ENCODE measurements around the gene ROPN1. TPM values are rescaled to one million over a fixed set of nuclear protein-coding genes. Genes with fewer than 3 reads are reported as not detected.
"Not testable (repeated sequence)": the region's sequence is repeated elsewhere in the genome, so short reads cannot be mapped to it uniquely, and the experiment has no call there.

ROPN1 gene
- total RNA-seq = under 0.01 TPM in 1 of 2 replicates, not detected in the other

GRCh38 chr3:123991730-123992588, at the start of gene ROPN1:
Gene ROPN1, minus strand, starts transcription at chr3:123992124. Its CDS starts 11,643 bp downstream, at chr3:123980481.
- H3K4me3 ChIP-seq (ENCODE audit: low read depth, low read length); DNase-seq (ENCODE audit: low read depth): not testable (repeated sequence)

DNA sequence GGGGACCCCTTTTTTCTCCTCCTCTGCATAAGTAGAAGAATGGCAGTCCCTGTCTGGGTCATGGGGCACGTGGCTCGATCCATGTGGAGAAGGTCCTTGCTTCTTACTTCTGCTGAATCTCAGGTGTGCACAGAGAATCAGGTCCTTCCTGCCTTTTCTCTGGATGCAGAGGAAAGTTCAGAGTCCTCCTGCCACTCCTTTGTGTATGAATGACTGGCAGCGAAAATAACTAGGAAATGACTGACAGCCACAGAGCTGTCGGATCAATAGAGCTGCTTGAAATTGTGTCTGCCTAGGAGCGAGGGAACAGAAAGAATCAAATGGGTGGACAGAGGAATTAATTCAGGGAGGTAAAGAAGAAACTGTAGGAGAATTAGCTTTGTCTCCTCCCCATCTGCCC, 49.6 kb upstream of the ROPN1 start:
- H3K4me3 ChIP-seq (ENCODE audit: low read depth, low read length) = no peak overlapping the region
- no peak for DNase-seq (ENCODE audit: low read depth)
- TF ChIP-seq, protein P1, sequence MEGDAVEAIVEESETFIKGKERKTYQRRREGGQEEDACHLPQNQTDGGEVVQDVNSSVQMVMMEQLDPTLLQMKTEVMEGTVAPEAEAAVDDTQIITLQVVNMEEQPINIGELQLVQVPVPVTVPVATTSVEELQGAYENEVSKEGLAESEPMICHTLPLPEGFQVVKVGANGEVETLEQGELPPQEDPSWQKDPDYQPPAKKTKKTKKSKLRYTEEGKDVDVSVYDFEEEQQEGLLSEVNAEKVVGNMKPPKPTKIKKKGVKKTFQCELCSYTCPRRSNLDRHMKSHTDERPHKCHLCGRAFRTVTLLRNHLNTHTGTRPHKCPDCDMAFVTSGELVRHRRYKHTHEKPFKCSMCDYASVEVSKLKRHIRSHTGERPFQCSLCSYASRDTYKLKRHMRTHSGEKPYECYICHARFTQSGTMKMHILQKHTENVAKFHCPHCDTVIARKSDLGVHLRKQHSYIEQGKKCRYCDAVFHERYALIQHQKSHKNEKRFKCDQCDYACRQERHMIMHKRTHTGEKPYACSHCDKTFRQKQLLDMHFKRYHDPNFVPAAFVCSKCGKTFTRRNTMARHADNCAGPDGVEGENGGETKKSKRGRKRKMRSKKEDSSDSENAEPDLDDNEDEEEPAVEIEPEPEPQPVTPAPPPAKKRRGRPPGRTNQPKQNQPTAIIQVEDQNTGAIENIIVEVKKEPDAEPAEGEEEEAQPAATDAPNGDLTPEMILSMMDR (IDR thresholded peaks at IDR 0.05; ENCODE audit: insufficient read depth, low read depth, low read length) = no peak

- H3K4me3 ChIP-seq (ENCODE audit: low read depth, low read length) = no peak overlapping the region
- DNase-seq (ENCODE audit: low read depth) = no peak
- TF ChIP-seq, protein P1 (IDR thresholded peaks at IDR 0.05; ENCODE audit: insufficient read depth, low read depth, low read length) = no peak
Measured at GRCh38 chr3:124037326-124037725, 45.4 kb upstream of the ROPN1 start.

GRCh38 chr3:124036214-124036613, 44.3 kb upstream of the ROPN1 start:
- not testable (repeated sequence) for H3K4me3 ChIP-seq (ENCODE audit: low read depth, low read length); DNase-seq (ENCODE audit: low read depth)

- DNase-seq (ENCODE audit: low read depth) = no peak
Measured at GRCh38 chr3:124035463-124036121, 43.7 kb upstream of the ROPN1 start.

DNA sequence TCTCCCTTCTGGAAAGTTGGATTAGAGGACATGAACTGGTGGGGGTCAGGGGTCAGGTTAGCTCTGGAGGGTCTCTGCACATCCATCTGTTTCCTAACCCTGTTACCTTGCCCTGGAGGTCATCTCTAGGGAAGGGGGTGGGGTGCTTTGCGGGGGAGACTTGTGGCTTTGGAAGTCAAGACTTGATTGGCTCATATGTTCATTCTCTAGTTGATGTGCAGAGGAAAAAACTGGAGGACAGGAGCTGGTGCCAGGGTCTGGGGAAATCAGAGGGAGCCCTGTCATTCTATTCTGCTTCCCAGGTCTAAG, 42.9 kb upstream of the ROPN1 start:
- H3K4me3 ChIP-seq (ENCODE audit: low read depth, low read length) = no peak overlapping the region
- DNase-seq (ENCODE audit: low read depth) = no peak
- TF ChIP-seq, protein P1 (IDR thresholded peaks at IDR 0.05; ENCODE audit: insufficient read depth, low read depth, low read length) = no peak

More at GRCh38 chr3:124035463-124036121, 43.7 kb upstream of the ROPN1 start:
- TF ChIP-seq, protein P1 (IDR thresholded peaks at IDR 0.05; ENCODE audit: insufficient read depth, low read depth, low read length) = no peak
- no peak overlapping the region for H3K4me3 ChIP-seq (ENCODE audit: low read depth, low read length)

- TF ChIP-seq, protein P1 (IDR thresholded peaks at IDR 0.05; ENCODE audit: insufficient read depth, low read depth, low read length) = no peak
- peak overlapping the region; percentile 60 for H3K4me3 ChIP-seq (ENCODE audit: low read depth, low read length)
- no peak for DNase-seq (ENCODE audit: low read depth)
Measured at GRCh38 chr3:124034016-124034843, 42.3 kb upstream of the ROPN1 start.
